Neuronal stem cell (in vitro differentiated cells): ENCODE data around the gene ADD3.
"Not testable (repeated sequence)": the region's sequence is repeated elsewhere in the genome, so short reads cannot be mapped to it uniquely, and the experiment has no call there.

ENCODE experiments used
- DNase-seq: peaks from one replicate; pipeline ENCODE4 v3.0.0-alpha.2; 2013; ENCODE audit warnings: low spot score
- H2AFZ ChIP-seq: one replicate; pipeline ENCODE4 v1.6.1; 2013; ENCODE audit warnings: mild to moderate bottlenecking, low read length, inconsistent platforms
- H2AK5ac ChIP-seq: 2 replicates; pipeline ENCODE4 v1.6.1; 2013; ENCODE audit warnings: low read depth, mild to moderate bottlenecking, inconsistent platforms, low read length, moderate library complexity, mixed read lengths
- H2BK120ac ChIP-seq: 2 replicates; pipeline ENCODE4 v1.6.1; 2013; ENCODE audit warnings: low read depth, mild to moderate bottlenecking, inconsistent platforms, low read length, moderate library complexity, mixed read lengths
- H2BK12ac ChIP-seq: one replicate; pipeline ENCODE4 v1.6.1; 2013; ENCODE audit warnings: low read length, inconsistent platforms
- H2BK15ac ChIP-seq: 2 replicates; pipeline ENCODE4 v1.6.1; 2013; ENCODE audit warnings: mild to moderate bottlenecking, low read length, inconsistent platforms, mixed read lengths
- H2BK5ac ChIP-seq: one replicate; pipeline ENCODE4 v1.6.1; 2013; ENCODE audit warnings: inconsistent platforms, mild to moderate bottlenecking, low read length, moderate library complexity
- H3K14ac ChIP-seq: one replicate; pipeline ENCODE4 v1.6.1; 2013; ENCODE audit warnings: low read length, inconsistent platforms
- H3K18ac ChIP-seq: 2 replicates; pipeline ENCODE4 v1.6.1; 2013; ENCODE audit warnings: low read length, inconsistent platforms
- H3K23ac ChIP-seq: 2 replicates; pipeline ENCODE4 v1.6.1; 2013; ENCODE audit warnings: low read depth, mild to moderate bottlenecking, mixed read lengths, low read length, inconsistent platforms; ENCODE audit not compliant: poor library complexity
- H3K27ac ChIP-seq: replicated peaks from 3 replicates; pipeline ENCODE4 v1.5.1; 2013; ENCODE audit warnings: low read length, inconsistent platforms
- H3K27me3 ChIP-seq, 3 experiments: 2 replicates each; pipeline ENCODE4 v1.6.1; 2013; ENCODE audit warnings: low read length in 3 of 3, mild to moderate bottlenecking in 2 of 3, inconsistent platforms in 1 of 3, low read depth in 1 of 3, mixed read lengths in 1 of 3, moderate library complexity in 1 of 3; ENCODE audit not compliant: control insufficient read depth in 3 of 3, insufficient read depth in 3 of 3
- H3K36me3 ChIP-seq, 2 donors: replicated peaks in 1 of 2; 2 replicates each; pipeline ENCODE4 v1.6.1; 2013; ENCODE audit warnings: low read length in 2 of 2; ENCODE audit not compliant: control insufficient read depth in 2 of 2, insufficient read depth in 2 of 2
- H3K4ac ChIP-seq: 2 replicates; pipeline ENCODE4 v1.6.1; 2013; ENCODE audit warnings: inconsistent platforms, mild to moderate bottlenecking, low read length, moderate library complexity
- H3K4me1 ChIP-seq, 2 donors: 1 replicate in 1 of 2; 2 replicates in 1 of 2; pipeline ENCODE4 v1.6.1; 2013; ENCODE audit warnings: low read length in 2 of 2, low read depth in 1 of 2; ENCODE audit not compliant: control insufficient read depth in 2 of 2, insufficient read depth in 1 of 2
- H3K4me2 ChIP-seq: one replicate; pipeline ENCODE4 v1.6.1; 2013; ENCODE audit warnings: mild to moderate bottlenecking, low read length, inconsistent platforms; ENCODE audit not compliant: insufficient read depth, poor library complexity, severe bottlenecking
- H3K4me3 ChIP-seq, 2 donors: 2 replicates each; pipeline ENCODE4 v1.5.1; 2013; ENCODE audit warnings: low read length in 2 of 2, mild to moderate bottlenecking in 2 of 2, inconsistent platforms in 1 of 2, moderate library complexity in 1 of 2
- H3K79me1 ChIP-seq: one replicate; pipeline ENCODE4 v1.6.1; 2013; ENCODE audit warnings: low read depth, mild to moderate bottlenecking, inconsistent platforms, low read length, moderate library complexity
- H3K9ac ChIP-seq: one replicate; pipeline ENCODE4 v1.6.1; 2013; ENCODE audit warnings: mild to moderate bottlenecking, low read depth, low read length, inconsistent platforms; ENCODE audit not compliant: poor library complexity
- H3K9me3 ChIP-seq, 2 donors: replicated peaks in 1 of 2; 2 replicates each; pipeline versions ENCODE3 to v1.6.1; 2013; ENCODE audit warnings: low read length in 2 of 2, mild to moderate bottlenecking in 2 of 2, inconsistent platforms in 1 of 2, low read depth in 1 of 2, mixed read lengths in 1 of 2, moderate library complexity in 1 of 2; ENCODE audit not compliant: control insufficient read depth in 2 of 2, insufficient read depth in 1 of 2
- H4K8ac ChIP-seq: one replicate; pipeline ENCODE4 v1.6.1; 2013; ENCODE audit warnings: low read depth, mild to moderate bottlenecking, inconsistent platforms, low read length, moderate library complexity
- H4K91ac ChIP-seq: one replicate; pipeline ENCODE4 v1.6.1; 2013; ENCODE audit warnings: low read length, low read depth, mild to moderate bottlenecking, inconsistent platforms; ENCODE audit not compliant: poor library complexity
- WGBS, 2 donors: extraction: QIAGEN DNeasy Blood & Tissue Kit; methylation state at CpG; one replicate each; pipeline ENCODE4 v1.1.7; 2013; ENCODE audit warnings: missing lambda C conversion rate in 2 of 2, mixed read lengths in 1 of 2; ENCODE audit not compliant: insufficient read length in 2 of 2, insufficient replicate concordance in 1 of 2; ENCODE audit errors: extremely low coverage in 2 of 2; 5-methylcytosine and 5-hydroxymethylcytosine counted together

Gene ADD3

DNA sequence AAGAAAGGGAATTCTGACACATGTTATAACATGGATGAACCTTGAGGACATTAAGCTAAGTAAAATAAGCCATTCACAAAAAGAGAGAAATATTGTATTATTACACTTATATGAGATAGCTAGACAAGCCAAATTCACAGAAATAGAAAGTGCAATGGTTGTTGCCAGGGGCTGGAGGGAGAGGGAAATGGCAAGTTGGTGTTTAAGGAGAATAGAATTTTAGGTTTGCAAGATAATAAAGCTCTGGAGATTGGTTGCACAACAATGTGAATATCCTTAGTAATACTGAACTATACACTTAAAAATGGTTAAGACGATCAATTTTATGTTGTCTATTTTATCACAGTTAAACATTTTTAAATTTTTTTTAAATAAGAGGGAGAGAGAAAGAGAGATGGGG lies 25.0 kb upstream of the ADD3 start:
- no peak overlapping the region for H3K4ac ChIP-seq
- no peak overlapping the region for H2BK120ac ChIP-seq
- no peak overlapping the region for H3K18ac ChIP-seq
- H2AFZ ChIP-seq, result no peak overlapping the region
- no peaks in the 10 kb centered on the region for H3K79me1 ChIP-seq
- WGBS, 2 donors, result no CpG with 5 or more reads among the region's 1 CpG
- no peak overlapping the region for H2BK15ac ChIP-seq
- DNase-seq, result no peak
- H2BK12ac ChIP-seq, result no peak overlapping the region
- no peak overlapping the region for H2AK5ac ChIP-seq
- peaks cover 0 to 4% of the 10 kb centered on the region in 2 donors for H3K4me1 ChIP-seq
- H3K36me3 ChIP-seq, result no peaks in the 10 kb centered on the region
- H4K8ac ChIP-seq, result no peak overlapping the region
- H3K9me3 ChIP-seq, result peaks cover 0 to 7% of the 10 kb centered on the region in 2 donors
- H3K4me3 ChIP-seq, result no peak overlapping the region
- H3K23ac ChIP-seq, result no peak overlapping the region
- no peak overlapping the region for H4K91ac ChIP-seq
- H3K14ac ChIP-seq, result no peak overlapping the region
- no peaks in the 10 kb centered on the region for H3K27me3 ChIP-seq
- no peak overlapping the region for H3K4me2 ChIP-seq
- H2BK5ac ChIP-seq, result no peak overlapping the region
- no peak overlapping the region for H3K27ac ChIP-seq
- no peak overlapping the region for H3K9ac ChIP-seq

GRCh38 chr10:109984013-109984412 lies 23.8 kb upstream of the ADD3 start:
- no peak overlapping the region for H3K4me2 ChIP-seq
- no peak overlapping the region for H2BK12ac ChIP-seq
- no CpG with 5 or more reads among the region's 2 CpGs for WGBS, 2 donors
- H3K9ac ChIP-seq, result no peak overlapping the region
- H3K18ac ChIP-seq, result no peak overlapping the region
- peaks cover 0 to 4% of the 10 kb centered on the region in 2 donors for H3K4me1 ChIP-seq
- H4K91ac ChIP-seq, result no peak overlapping the region
- no peak overlapping the region for H3K27ac ChIP-seq
- H3K4me3 ChIP-seq, result no peak overlapping the region
- no peak overlapping the region for H3K4ac ChIP-seq
- peaks cover 0 to 7% of the 10 kb centered on the region in 2 donors for H3K9me3 ChIP-seq
- H3K79me1 ChIP-seq, result no peaks in the 10 kb centered on the region
- H3K23ac ChIP-seq, result no peak overlapping the region
- H3K36me3 ChIP-seq, result no peaks in the 10 kb centered on the region
- no peak overlapping the region for H3K14ac ChIP-seq
- H3K27me3 ChIP-seq, result no peaks in the 10 kb centered on the region
- DNase-seq, result no peak
- H4K8ac ChIP-seq, result no peak overlapping the region
- no peak overlapping the region for H2BK5ac ChIP-seq
- no peak overlapping the region for H2AFZ ChIP-seq
- H2BK120ac ChIP-seq, result no peak overlapping the region
- no peak overlapping the region for H2BK15ac ChIP-seq
- H2AK5ac ChIP-seq, result no peak overlapping the region

GRCh38 chr10:109985768-109986167 lies 22.0 kb upstream of the ADD3 start:
- no CpG with 5 or more reads among the region's 3 CpGs for WGBS, 2 donors
- not testable (repeated sequence) for H3K9ac ChIP-seq, H2AFZ ChIP-seq, H4K91ac ChIP-seq, H2BK5ac ChIP-seq, H2BK12ac ChIP-seq, H4K8ac ChIP-seq, H3K79me1 ChIP-seq, H3K23ac ChIP-seq, H3K14ac ChIP-seq, H3K4me3 ChIP-seq, H3K27me3 ChIP-seq, H2BK15ac ChIP-seq, H3K27ac ChIP-seq, H2BK120ac ChIP-seq, H3K18ac ChIP-seq, H3K9me3 ChIP-seq, DNase-seq, H3K36me3 ChIP-seq, H3K4me2 ChIP-seq, H3K4ac ChIP-seq, H2AK5ac ChIP-seq, H3K4me1 ChIP-seq

DNA sequence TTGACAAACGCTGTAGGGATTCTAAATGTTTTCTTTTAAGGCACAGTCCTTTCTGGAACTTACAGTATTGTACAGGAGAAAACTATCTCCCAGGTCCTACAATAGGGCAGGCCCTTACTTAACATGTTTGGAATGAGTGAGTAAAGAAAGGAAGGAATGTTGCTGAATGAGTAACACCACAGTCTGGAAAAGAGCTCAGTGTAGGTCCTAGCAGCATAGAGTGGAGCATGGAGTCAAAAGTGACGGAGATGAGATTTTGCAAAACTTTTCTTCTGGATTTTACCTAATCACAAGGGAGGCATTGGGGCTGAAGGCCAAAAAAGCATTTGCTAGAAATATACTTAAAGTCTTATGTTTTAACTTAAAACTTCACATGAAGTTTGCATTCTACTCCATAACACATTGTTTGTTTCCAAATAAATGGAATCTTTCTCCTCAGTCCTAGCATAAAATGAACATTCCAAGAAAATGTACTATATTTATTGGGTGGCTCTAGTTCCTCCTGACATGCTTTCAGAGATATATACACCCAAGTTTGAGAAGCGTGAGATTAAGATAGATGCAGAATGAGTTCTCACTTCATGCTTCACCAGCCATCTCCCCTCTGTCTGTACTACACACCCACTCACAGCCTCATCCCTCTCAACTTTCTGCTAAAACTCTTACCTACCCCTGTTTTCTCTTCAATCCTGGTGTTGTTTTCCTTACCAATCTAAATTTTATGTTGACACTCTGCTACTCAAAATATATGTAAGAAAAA lies 20.2 kb upstream of the ADD3 start:
- WGBS, 2 donors, result no CpG with 5 or more reads among the region's 3 CpGs
- Histone ChIP-seq H3K9me3 (peaks cover 0 to 7% of the 10 kb centered on the region in 2 donors), H3K4me1 (peaks cover 0 to 3% of the 10 kb centered on the region in 2 donors), H4K8ac (no peak overlapping the region), H3K27ac (no peak overlapping the region), H2BK120ac (no peak overlapping the region), H2AK5ac (no peak overlapping the region), H3K23ac (no peak overlapping the region), H2BK12ac (no peak overlapping the region), H3K4me3 (no peak overlapping the region), H3K27me3 (no peaks in the 10 kb centered on the region), H2AFZ (no peak overlapping the region), H3K18ac (no peak overlapping the region), H3K36me3 (no peaks in the 10 kb centered on the region), H2BK15ac (no peak overlapping the region), H3K4me2 (no peak overlapping the region), H4K91ac (no peak overlapping the region), H3K14ac (no peak overlapping the region), H3K79me1 (no peaks in the 10 kb centered on the region), H3K9ac (no peak overlapping the region), H2BK5ac (no peak overlapping the region), H3K4ac (no peak overlapping the region)
- DNase-seq, result no peak
